Activated CD8-positive, alpha-beta memory T cell treated with anti-CD3 and anti-CD28 coated beads, Interleukin-2, amount 10 ng/mL, durations not matched to agents 7 days and 5 days (primary cell): ENCODE results near the gene ANO4. TPM values are rescaled to one million over a fixed set of nuclear protein-coding genes. Genes with fewer than 3 reads are reported as not detected.

Source experiments
- ATAC-seq: fragments of 150-1000 bp; cut with Tn5 transposase; one replicate; pipeline ENCODE4 v1.10.0; 2021; ENCODE audit warnings: moderate library complexity
- CTCF ChIA-PET: fragments of 350-600 bp; sonication (Branson Sonifier 250); formaldehyde crosslinking; loops from one replicate; lab custom pipeline; 2021; ENCODE audit warnings: antibody characterized with exemption; lab: Charles Lee
- DNase-seq: peaks from one replicate; pipeline ENCODE4 v3.0.0-alpha.2; 2020
- H3K27ac Mint-ChIP-seq: one replicate; pipeline ENCODE4 v1.8.0; 2021; ENCODE audit warnings: mild to moderate bottlenecking, mixed read lengths
- H3K27me3 Mint-ChIP-seq: one replicate; pipeline ENCODE4 v1.8.0; 2021; ENCODE audit warnings: mixed read lengths
- H3K36me3 Mint-ChIP-seq: one replicate; pipeline ENCODE4 v1.8.0; 2021; ENCODE audit warnings: mild to moderate bottlenecking, mixed read lengths
- H3K4me1 Mint-ChIP-seq: one replicate; pipeline ENCODE4 v1.8.0; 2021; ENCODE audit warnings: mixed read lengths
- H3K4me3 Mint-ChIP-seq: one replicate; pipeline ENCODE4 v1.8.0; 2021; ENCODE audit warnings: mild to moderate bottlenecking, moderate library complexity, mixed read lengths
- H3K9me3 Mint-ChIP-seq: one replicate; pipeline ENCODE4 v1.8.0; 2022; ENCODE audit warnings: low read depth, mixed read lengths
- total RNA-seq, 2 experiments: library from RNA; stranded (reverse); gene quantifications; one replicate each; pipeline ENCODE4 v1.2.3, GENCODE V29; 2021

Gene ANO4
- total RNA-seq, 2 experiments from 2014 or later = not detected

DNA sequence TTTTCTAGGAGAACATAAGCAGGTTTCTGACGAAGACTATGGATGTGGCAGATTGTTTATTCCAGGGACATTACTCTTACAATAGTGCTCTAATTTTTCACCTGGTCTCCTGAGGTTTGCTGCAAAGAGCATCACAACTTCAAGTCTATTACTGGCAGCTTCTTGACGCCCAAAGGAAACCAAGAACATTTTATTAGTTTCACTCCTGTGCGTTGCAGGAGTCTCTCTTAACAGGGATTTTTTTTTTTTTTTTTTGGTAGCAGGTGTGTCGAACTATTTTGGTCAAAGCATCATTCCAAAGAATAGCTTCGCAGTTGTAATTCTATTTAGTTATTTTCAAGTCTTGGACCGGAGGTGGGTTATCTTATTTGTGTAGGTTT is 1.2 kb downstream of the ANO4 start:
- no peak for ATAC-seq
- no peaks in the 10 kb centered on the region for H3K4me1 Mint-ChIP-seq
- CTCF ChIA-PET = no interaction called here
- H3K27me3 Mint-ChIP-seq = peaks cover 10% of the 10 kb centered on the region
- H3K4me3 Mint-ChIP-seq = no peak overlapping the region
- H3K9me3 Mint-ChIP-seq = peaks cover 3% of the 10 kb centered on the region
- DNase-seq = no peak
- no peak overlapping the region for H3K27ac Mint-ChIP-seq
- H3K36me3 Mint-ChIP-seq = no peaks in the 10 kb centered on the region

DNA sequence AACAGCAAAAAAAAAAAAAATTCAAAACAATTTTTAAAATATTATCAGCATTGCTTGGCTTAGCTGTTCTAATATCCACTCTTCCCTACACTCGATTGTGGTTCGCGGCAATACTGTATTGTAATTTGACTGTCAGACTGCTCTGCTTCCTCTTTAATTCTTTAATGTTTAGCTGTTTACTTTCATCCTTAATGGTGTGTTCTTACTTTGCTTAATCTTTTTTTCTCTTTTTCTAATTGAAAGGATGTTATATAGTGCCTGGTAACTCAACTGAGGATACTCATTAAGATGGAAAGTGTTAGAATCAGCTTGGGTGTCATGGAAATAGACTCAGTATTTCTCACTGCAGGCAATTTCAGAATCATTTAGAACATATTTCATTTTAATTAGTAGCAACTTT is 2.0 kb downstream of the ANO4 start:
- H3K27me3 Mint-ChIP-seq = peaks cover 10% of the 10 kb centered on the region
- no peaks in the 10 kb centered on the region for H3K4me1 Mint-ChIP-seq
- ATAC-seq = no peak
- DNase-seq = no peak
- CTCF ChIA-PET = no interaction called here
- H3K9me3 Mint-ChIP-seq = peaks cover 3% of the 10 kb centered on the region
- H3K4me3 Mint-ChIP-seq = no peak overlapping the region
- H3K27ac Mint-ChIP-seq = no peak overlapping the region
- H3K36me3 Mint-ChIP-seq = no peaks in the 10 kb centered on the region

DNA sequence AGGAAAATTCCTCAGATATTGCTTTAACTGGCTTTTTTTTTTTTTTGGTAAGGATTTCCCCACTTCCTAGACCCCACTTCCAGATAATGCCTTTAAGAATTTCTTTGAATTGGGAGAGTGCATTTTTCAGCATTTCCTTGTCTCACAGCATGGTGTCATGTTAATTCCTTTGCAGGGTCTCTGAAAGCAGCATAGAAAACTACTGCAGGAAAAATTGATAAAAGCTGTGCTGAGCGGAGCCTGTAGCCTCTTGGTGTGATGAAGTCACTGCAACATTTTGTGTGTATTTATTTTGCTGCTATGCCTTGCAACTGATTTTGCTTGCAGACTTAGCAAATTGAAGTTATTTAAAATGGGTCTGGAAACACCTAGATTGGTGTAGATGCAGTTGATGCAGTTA is 2.7 kb downstream of the ANO4 start:
- Mint-ChIP-seq H3K27ac (no peak overlapping the region), H3K4me1 (no peaks in the 10 kb centered on the region), H3K36me3 (no peaks in the 10 kb centered on the region), H3K27me3 (peaks cover 10% of the 10 kb centered on the region), H3K9me3 (peaks cover 3% of the 10 kb centered on the region), H3K4me3 (no peak overlapping the region)
- ATAC-seq (no peak), DNase-seq (no peak)
- CTCF ChIA-PET = no interaction called here

DNA sequence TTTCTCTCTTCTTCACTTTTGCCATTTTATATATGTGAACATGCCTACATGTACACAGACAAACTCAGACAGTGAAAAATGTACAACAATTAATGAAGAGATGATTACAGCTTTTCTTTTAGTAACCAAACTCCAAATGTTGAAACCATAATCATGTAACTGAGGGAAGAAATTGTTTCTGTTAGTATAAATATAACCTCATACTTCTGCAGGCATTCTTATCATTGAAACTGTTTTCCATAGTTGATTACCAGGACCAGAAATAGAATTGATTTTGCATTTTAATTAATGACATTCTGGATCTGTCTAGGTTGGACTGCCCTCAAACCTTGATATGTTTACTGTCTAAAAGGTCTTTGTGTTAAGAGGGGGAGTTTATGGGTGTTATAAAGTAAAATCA is 3.2 kb downstream of the ANO4 start:
- no peak overlapping the region for H3K4me3 Mint-ChIP-seq
- H3K9me3 Mint-ChIP-seq = peaks cover 3% of the 10 kb centered on the region
- ATAC-seq = no peak
- DNase-seq = no peak
- no peaks in the 10 kb centered on the region for H3K36me3 Mint-ChIP-seq
- CTCF ChIA-PET = no interaction called here
- no peak overlapping the region for H3K27ac Mint-ChIP-seq
- no peaks in the 10 kb centered on the region for H3K4me1 Mint-ChIP-seq
- H3K27me3 Mint-ChIP-seq = peaks cover 10% of the 10 kb centered on the region

DNA sequence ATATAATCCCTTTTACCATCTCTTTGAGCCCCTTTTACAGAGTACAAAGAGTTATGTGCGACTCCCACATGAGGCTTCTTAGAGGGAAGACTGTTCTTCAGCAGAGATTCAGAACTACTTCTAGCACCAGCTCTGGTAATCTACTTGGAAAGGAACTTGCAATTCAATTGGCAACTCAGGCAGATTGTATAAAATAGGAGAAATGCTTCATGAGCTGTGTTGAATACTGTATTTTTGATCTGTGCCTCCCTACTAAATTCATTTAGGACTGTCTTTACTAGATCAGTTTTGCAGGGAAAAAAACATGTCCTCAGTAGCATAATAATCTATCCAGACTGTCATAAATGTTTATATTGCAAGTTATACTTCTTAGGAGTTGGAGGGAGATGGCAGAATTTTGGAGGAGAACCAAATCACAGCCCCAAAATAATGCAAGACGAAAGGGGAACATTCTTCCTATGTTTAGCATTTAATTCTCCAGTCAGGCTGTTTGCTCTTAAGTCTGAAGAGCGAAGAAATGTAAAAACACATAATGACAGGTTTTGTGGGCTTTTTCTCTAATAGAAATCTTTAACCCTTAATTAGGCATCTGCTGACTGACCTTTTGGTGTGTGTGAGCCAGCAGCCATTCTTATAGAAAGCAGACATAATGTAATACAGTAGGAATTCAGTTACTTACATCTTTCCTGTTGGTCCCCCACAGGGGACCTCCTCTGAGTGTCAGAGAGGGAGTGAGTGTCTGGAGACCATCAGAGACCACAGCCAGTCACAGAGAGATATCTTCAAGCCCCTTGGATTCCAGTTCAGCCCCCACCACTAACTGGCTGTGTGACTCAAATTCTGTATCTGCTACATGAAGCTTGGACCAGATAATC is 3.9 kb downstream of the ANO4 start:
- Mint-ChIP-seq H3K27ac (no peak overlapping the region), H3K4me3 (no peak overlapping the region), H3K4me1 (no peaks in the 10 kb centered on the region), H3K9me3 (peaks cover 3% of the 10 kb centered on the region), H3K36me3 (no peaks in the 10 kb centered on the region), H3K27me3 (peaks cover 10% of the 10 kb centered on the region)
- ATAC-seq (no peak), DNase-seq (no peak)
- CTCF ChIA-PET = no interaction called here

DNA sequence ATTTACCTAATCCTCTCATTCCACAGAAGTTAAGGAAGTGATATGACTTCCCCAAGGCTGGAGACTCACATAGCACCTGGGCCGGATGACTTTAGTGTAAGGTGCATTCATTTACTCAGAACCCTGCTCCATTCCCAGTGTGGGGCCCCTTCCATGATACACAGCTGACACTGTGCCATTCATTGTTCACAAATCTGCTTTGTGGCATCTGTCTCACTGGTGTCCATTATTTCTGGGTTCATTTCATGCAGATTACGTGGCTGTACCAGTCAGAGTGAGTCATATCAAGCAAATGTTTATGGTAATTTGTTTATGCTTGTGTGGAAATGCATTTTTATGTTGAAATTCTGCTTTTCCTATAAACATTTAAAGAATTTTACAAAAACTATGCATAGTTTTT is 5.2 kb downstream of the ANO4 start:
- no peak for DNase-seq
- Mint-ChIP-seq H3K27ac (no peak overlapping the region), H3K36me3 (no peaks in the 10 kb centered on the region), H3K4me3 (no peak overlapping the region), H3K9me3 (peaks cover 3% of the 10 kb centered on the region), H3K27me3 (peaks cover 10% of the 10 kb centered on the region), H3K4me1 (no peaks in the 10 kb centered on the region)
- no peak for ATAC-seq
- CTCF ChIA-PET = no interaction called here

DNA sequence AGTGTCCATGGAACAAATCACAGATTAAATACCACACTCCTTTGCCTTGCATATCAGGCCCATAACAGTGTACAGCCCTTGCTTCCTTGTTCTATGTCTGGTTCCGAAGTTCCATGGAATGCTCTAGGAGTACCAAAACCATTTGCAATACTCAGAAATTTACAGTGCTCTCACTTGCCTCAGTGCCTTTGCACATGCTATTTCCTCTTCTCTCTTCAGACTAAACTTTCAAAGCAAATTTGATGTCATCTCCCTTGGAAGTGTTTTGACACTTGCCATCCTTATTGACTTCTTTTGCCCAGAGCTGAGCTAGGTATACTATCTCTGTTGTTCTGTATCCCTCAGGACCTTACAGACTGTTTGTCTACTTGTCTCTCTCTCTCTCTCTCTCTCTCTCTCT is 6.1 kb downstream of the ANO4 start:
- DNase-seq = no peak
- no peak overlapping the region for H3K27ac Mint-ChIP-seq
- no peaks in the 10 kb centered on the region for H3K36me3 Mint-ChIP-seq
- peaks cover 3% of the 10 kb centered on the region for H3K9me3 Mint-ChIP-seq
- no peak overlapping the region for H3K4me3 Mint-ChIP-seq
- peaks cover under 1% of the 10 kb centered on the region for H3K27me3 Mint-ChIP-seq
- H3K4me1 Mint-ChIP-seq = no peaks in the 10 kb centered on the region
- no peak for ATAC-seq
- CTCF ChIA-PET = interaction anchor here (0.7 kb wide), 1 partner anchor 36 kb away, joined by 3 read pairs; no protein-coding TSS in a partner anchor

DNA sequence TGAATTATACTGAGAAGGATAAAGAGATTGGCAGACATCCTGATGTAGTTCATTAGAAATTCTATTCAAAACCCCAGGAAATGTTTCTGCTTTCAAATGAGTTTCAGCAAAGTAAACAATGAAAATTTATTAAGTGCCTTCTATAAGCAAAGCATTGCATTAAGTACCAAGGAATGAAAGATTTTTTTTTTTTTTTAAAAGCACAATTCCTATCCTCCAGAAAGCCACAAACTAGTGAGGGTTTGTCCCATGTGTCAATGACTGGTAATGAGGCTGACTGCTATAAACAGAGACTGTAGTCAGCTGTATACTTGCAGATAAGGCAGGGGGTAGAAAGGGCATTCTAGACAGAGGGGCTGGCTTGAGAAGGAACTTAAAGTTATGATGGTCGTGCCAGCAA is 6.7 kb downstream of the ANO4 start:
- Mint-ChIP-seq H3K4me1 (no peaks in the 10 kb centered on the region), H3K9me3 (peaks cover 3% of the 10 kb centered on the region), H3K36me3 (no peaks in the 10 kb centered on the region), H3K4me3 (no peak overlapping the region), H3K27ac (no peak overlapping the region), H3K27me3 (no peaks in the 10 kb centered on the region)
- CTCF ChIA-PET = interaction anchor here (0.7 kb wide), 1 partner anchor 36 kb away, joined by 3 read pairs; no protein-coding TSS in a partner anchor
- ATAC-seq = no peak
- no peak for DNase-seq

DNA sequence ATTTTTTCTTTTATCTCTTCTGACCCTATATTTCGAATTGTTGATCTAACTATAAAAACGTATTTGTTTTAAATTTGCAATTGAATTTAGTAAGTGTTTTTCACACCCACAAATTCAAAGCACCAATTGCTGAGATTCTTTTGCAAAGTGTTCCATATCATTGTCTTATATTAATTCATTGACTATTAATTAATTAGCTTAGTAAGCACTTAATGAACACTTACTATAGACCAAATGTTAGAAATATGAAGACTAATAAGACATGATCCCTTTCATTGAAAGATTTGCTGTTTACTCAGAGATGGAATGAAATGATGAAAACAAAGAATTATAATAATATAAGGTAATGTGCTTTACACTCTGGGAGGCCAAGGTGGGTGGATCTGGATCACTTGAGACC is 14.2 kb downstream of the ANO4 start:
- Mint-ChIP-seq H3K4me3 (no peak overlapping the region), H3K27ac (no peak overlapping the region), H3K27me3 (no peaks in the 10 kb centered on the region), H3K9me3 (peaks cover 6% of the 10 kb centered on the region), H3K36me3 (no peaks in the 10 kb centered on the region), H3K4me1 (no peaks in the 10 kb centered on the region)
- DNase-seq (no peak), ATAC-seq (no peak)
- CTCF ChIA-PET = no interaction called here

DNA sequence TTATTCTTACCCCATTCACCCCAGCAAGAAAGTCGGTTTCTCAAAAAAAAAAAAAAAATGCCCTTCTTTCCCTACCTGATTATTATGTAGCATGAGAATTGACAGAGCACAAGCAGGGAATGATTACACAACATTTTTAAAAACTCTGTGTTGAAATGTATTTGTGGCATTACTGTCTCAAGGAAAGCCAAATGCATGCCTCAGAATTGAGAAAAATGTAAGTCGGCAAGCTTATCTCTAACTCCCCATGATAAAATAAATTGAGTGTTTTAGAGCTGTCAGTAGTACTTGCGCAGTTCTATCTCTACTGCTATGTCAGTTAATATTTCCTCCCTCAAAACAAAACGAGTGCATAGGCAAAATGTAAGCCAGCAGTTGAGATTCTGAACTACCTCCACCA is 25.7 kb downstream of the ANO4 start:
- Mint-ChIP-seq H3K27ac (no peak overlapping the region), H3K4me3 (no peak overlapping the region), H3K4me1 (no peaks in the 10 kb centered on the region), H3K9me3 (no peaks in the 10 kb centered on the region), H3K36me3 (no peaks in the 10 kb centered on the region), H3K27me3 (no peaks in the 10 kb centered on the region)
- ATAC-seq = no peak
- no peak for DNase-seq
- CTCF ChIA-PET = no interaction called here

DNA sequence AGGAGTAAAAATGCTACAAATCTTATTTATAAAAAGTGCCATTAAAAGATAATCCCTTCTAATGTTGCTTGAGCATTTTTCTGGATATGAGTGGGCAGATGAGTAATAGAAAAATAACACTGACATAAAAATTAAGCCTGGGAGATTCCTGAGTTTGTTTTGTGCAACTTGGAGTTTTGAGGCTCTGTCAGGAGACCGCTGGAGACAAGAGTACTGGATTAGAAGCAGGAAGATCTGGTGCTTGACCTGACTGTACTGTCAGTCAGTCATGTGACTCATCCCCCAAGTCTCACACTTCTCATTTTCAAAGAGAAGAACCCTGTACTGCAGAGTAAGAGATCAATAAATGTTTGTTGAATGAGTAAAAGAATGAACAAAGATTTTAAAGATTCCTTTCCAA is 29.4 kb downstream of the ANO4 start:
- Mint-ChIP-seq H3K4me1 (no peaks in the 10 kb centered on the region), H3K36me3 (no peaks in the 10 kb centered on the region), H3K27ac (no peak overlapping the region), H3K27me3 (no peaks in the 10 kb centered on the region), H3K9me3 (no peaks in the 10 kb centered on the region), H3K4me3 (no peak overlapping the region)
- ATAC-seq = no peak
- CTCF ChIA-PET = no interaction called here
- DNase-seq = no peak

DNA sequence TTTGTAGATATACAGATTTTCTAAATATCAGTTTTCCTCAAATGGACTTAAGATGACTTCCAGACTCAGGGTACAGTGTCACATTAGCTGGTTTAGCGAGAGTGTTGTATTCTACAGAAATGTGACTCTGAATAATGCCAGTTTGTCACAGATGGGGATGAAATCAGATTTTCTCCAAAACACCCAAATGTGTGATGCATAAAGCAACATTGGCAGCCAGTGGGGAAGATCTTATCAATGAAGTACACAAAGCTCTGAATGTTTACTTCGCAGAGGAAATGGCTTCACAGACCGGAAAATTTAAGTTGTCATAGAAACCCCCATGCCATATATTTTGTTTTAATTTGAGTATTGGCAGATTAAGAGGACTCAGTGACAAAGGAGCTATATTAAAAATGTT is 29.9 kb downstream of the ANO4 start:
- ATAC-seq = no peak
- no peaks in the 10 kb centered on the region for H3K36me3 Mint-ChIP-seq
- H3K4me3 Mint-ChIP-seq = no peak overlapping the region
- CTCF ChIA-PET = no interaction called here
- H3K27ac Mint-ChIP-seq = no peak overlapping the region
- no peaks in the 10 kb centered on the region for H3K9me3 Mint-ChIP-seq
- H3K4me1 Mint-ChIP-seq = no peaks in the 10 kb centered on the region
- H3K27me3 Mint-ChIP-seq = no peaks in the 10 kb centered on the region
- no peak for DNase-seq

DNA sequence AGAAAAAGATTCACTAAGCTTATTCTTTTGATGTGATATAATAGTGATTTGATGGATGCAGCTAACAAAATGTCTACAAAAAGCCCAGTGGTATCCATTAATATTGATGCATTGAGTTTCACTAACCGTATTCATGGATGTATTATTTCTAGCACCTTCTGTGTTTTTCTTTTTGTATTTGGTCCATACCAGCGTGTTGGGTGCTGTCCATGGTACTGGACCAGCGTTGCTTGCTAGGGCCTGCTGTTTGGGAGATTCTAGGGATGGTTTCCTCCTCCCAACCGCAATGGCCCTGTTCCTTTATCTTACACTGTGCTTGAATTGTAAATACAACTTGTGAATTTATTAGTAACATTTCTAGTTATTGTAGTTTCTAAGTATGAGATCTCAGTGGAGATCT is 31.7 kb downstream of the ANO4 start:
- H3K4me3 Mint-ChIP-seq = no peak overlapping the region
- H3K27me3 Mint-ChIP-seq = no peaks in the 10 kb centered on the region
- DNase-seq (peak; percentile 45), ATAC-seq (no peak)
- H3K36me3 Mint-ChIP-seq = no peaks in the 10 kb centered on the region
- H3K4me1 Mint-ChIP-seq = no peaks in the 10 kb centered on the region
- CTCF ChIA-PET = no interaction called here
- no peak overlapping the region for H3K27ac Mint-ChIP-seq
- no peaks in the 10 kb centered on the region for H3K9me3 Mint-ChIP-seq

DNA sequence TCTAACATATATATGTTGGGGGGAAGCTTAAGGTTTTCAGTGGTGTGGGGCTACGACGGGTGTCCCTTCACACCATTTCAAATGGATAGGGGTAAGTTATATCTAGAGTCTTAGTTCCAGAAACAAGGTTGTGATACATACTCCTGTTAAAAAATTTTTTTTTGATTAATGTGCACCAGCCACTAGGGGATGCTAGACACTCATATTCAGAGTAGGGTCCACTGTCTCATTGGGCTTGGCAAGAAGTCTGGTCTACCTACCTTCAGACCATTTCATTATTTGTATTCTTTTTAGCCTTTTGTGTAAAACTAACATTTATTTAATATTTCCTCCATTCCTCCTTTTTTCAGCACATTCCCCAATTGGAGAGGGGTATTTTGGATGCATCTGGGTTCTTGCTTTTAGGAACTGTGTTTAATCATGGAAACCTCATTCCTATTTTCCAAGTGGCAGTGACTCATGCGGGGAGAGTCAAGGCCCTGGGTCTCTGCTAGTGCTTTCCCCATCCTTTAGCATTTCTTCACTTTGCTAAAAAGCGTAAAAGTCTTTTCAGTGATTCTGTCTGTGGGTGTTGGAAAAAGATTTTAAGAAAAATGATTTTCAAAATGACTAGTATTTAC is 33.4 kb downstream of the ANO4 start:
- no peak overlapping the region for H3K27ac Mint-ChIP-seq
- no peaks in the 10 kb centered on the region for H3K4me1 Mint-ChIP-seq
- ATAC-seq (no peak), DNase-seq (no peak)
- H3K36me3 Mint-ChIP-seq = no peaks in the 10 kb centered on the region
- H3K27me3 Mint-ChIP-seq = no peaks in the 10 kb centered on the region
- no peaks in the 10 kb centered on the region for H3K9me3 Mint-ChIP-seq
- H3K4me3 Mint-ChIP-seq = no peak overlapping the region
- CTCF ChIA-PET = no interaction called here
